ENCODE results near the gene GCFC2. TPM values are rescaled to one million over a fixed set of nuclear protein-coding genes. Genes with fewer than 3 reads are reported as not detected.

Gene GCFC2
- total and polyA plus RNA-seq, 2 donors (not counting 3 experiments of a cell fraction or from before 2014, with no cell fraction given) = 5.7 to 20.0 TPM

DNA sequence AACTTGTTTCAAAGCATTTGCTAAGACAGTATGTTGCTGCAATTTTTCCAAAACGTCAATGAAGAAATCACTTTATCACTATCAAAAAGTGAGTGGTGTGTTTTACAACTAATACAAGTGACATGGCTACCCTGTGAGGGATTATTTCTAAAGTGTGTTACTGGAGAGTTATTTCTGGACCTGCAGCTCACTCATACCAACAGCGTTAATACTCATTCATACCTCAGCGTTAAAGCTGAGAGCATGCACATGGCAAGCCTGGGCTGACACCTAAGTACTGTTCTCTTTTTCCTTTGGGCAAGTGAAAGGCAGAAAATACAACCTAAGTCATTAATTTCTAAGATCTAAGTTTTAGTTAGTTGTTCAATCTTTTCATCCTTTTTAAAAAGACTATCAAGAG is 77.1 kb downstream of the GCFC2 start:
- FAIRE-seq (no peak), DNase-seq (ENCODE audit: low read depth, low spot score) (no peak)
- H3K27ac ChIP-seq (ENCODE audit: insufficient read depth, low read depth, low read length) = no peak overlapping the region
- H3K4me3 ChIP-seq (replicated peaks in 1 of 3; ENCODE audit: insufficient read depth in 1 of 3, low read depth in 1 of 3, low read length in 3 of 3) = no peak overlapping the region
- no peaks in the 10 kb centered on the region for H3K9me3 ChIP-seq (replicated peaks; ENCODE audit: control insufficient read depth, insufficient read depth, low read length)
- no peak overlapping the region for H2AFZ ChIP-seq (ENCODE audit: low read depth, low read length)
- H3K9ac ChIP-seq (replicated peaks; ENCODE audit: extremely low read depth, insufficient read depth, low read length) = no peak overlapping the region
- BruUV-seq (replicated peaks) = no TSS peak
- H3K9me1 ChIP-seq (replicated peaks; ENCODE audit: control insufficient read depth, extremely low read depth, insufficient read depth, low read length) = no peaks in the 10 kb centered on the region
- intact Hi-C loops (cut with micrococcal nuclease) = no loop called here
- no peak overlapping the region for H3K4me2 ChIP-seq (ENCODE audit: insufficient read depth, low read length)
- H3K27me3 ChIP-seq (ENCODE audit: control insufficient read depth in 2 of 2, insufficient read depth in 2 of 2, low read length in 2 of 2) = peaks cover 17 to 25% of the 10 kb centered on the region in 2 experiments
- POLR2A ChIA-PET = no interaction called here
- no peaks in the 10 kb centered on the region for H3K4me1 ChIP-seq (ENCODE audit: control insufficient read depth, extremely low read depth, insufficient read depth, low read length)
- no peaks in the 10 kb centered on the region for H3K79me2 ChIP-seq (ENCODE audit: control insufficient read depth, insufficient read depth, low read length)
- H3K36me3 ChIP-seq (ENCODE audit: control insufficient read depth in 2 of 2, extremely low read depth in 1 of 2, insufficient read depth in 2 of 2, low read length in 2 of 2) = no peaks in the 10 kb centered on the region
- dilution Hi-C loops (cut with MboI; ENCODE audit: extremely low pct_ligation_motif_present, low sequenced_read_pairs) = no loop called here
- TF ChIP-seq POLR2A (IDR thresholded peaks at IDR 0.05; ENCODE audit: low read depth, low read length) (no peak), EZH2 (IDR thresholded peaks at IDR 0.05; ENCODE audit: borderline replicate concordance, low read depth, low read length, severe bottlenecking) (no peak), POLR2AphosphoS5 (IDR thresholded peaks at IDR 0.05; ENCODE audit: insufficient read depth, low read depth, low read length) (no peak), JUN (IDR thresholded peaks at IDR 0.05; ENCODE audit: borderline replicate concordance, insufficient read depth, insufficient read length, low read depth) (no peak), FOS (IDR thresholded peaks at IDR 0.05; ENCODE audit: borderline replicate concordance, insufficient read depth, low read length) (no peak), MYC (IDR thresholded peaks at IDR 0.05; ENCODE audit: low read depth, low read length) (no peak), GATA2 (IDR thresholded peaks at IDR 0.05; ENCODE audit: insufficient read depth, insufficient read length, low read depth, low read length) (no peak)
- TF ChIP-seq, protein P1, sequence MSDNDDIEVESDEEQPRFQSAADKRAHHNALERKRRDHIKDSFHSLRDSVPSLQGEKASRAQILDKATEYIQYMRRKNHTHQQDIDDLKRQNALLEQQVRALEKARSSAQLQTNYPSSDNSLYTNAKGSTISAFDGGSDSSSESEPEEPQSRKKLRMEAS (IDR thresholded peaks at IDR 0.05; ENCODE audit: insufficient read depth, insufficient read length) = no peak
- TF ChIP-seq, protein P2, sequence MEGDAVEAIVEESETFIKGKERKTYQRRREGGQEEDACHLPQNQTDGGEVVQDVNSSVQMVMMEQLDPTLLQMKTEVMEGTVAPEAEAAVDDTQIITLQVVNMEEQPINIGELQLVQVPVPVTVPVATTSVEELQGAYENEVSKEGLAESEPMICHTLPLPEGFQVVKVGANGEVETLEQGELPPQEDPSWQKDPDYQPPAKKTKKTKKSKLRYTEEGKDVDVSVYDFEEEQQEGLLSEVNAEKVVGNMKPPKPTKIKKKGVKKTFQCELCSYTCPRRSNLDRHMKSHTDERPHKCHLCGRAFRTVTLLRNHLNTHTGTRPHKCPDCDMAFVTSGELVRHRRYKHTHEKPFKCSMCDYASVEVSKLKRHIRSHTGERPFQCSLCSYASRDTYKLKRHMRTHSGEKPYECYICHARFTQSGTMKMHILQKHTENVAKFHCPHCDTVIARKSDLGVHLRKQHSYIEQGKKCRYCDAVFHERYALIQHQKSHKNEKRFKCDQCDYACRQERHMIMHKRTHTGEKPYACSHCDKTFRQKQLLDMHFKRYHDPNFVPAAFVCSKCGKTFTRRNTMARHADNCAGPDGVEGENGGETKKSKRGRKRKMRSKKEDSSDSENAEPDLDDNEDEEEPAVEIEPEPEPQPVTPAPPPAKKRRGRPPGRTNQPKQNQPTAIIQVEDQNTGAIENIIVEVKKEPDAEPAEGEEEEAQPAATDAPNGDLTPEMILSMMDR (IDR thresholded peaks at IDR 0.05; ENCODE audit: extremely low read depth in 1 of 2, insufficient read depth in 1 of 2, low read depth in 1 of 2, low read length in 2 of 2) = no peak
- CTCF ChIA-PET = interaction anchor here (1.6 kb wide), 1 partner anchor 43 kb away, joined by 3 read pairs; no protein-coding TSS in a partner anchor
- no peaks in the 10 kb centered on the region for H4K20me1 ChIP-seq (replicated peaks; ENCODE audit: control insufficient read depth, extremely low read depth, insufficient read depth, low read length)
